Hematopoietic multipotent progenitor cell treated with erythropoietin and hydrocortisone succinate and interleukin-3 and kit ligand, for 8 days (in vitro differentiated cells): ENCODE measurements around the gene C3.

ENCODE experiments used
- DNase-seq: peaks from one replicate; pipeline ENCODE4 v3.0.0-alpha.2; 2015

C3 gene

GRCh38 chr19:6730153-6730804 lies 9.8 kb upstream of the C3 start:
- DNase-seq, result peak; percentile 80

DNA sequence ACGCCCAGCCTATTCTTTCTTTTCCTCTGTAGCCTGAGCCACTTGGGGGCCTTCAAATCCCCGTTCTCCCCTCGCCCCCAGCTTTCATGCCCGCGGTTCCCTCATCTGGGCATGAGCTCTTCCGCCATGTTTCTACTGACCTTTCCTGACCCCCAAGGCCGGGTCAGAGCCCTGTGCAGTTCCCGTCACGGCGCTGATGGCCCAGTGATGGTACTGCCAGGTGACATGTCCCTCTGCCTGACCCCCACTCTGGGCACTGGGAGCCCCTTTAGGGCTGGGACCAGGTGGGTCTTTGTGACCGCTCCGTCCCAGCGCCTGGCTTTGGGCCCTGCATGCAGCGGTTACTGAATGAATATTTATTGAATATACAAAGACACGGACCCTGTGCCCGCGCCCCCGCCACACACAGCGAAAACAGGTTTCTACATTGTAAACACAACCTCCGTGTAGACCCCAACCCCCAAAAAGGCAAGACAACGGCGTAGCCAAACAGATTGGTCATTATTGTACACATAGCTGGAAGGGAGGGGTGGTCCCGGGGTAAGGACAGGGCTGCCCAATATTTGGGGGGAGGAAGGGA lies 9.2 kb upstream of the C3 start:
- no peak for DNase-seq

DNA sequence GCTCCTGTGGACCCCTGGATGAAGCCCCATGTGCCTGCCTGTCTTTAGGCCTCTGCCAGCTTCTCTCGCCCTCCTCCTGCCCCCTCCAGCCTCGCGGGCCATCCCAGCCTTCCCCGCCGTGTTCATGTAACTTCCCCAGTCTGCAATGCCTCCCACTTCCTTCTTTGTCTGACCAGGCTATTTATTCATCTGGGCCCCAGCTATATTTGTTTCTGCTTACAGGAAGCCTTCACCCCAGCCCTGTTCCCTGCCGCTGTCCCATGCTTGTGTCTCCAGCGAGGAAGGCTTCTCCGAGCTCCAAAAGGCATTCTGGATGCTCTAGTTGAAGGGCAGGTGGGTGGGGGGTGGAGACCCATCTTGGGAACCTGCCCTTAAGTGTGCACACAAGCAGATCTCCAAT lies 7.9 kb upstream of the C3 start:
- DNase-seq, result no peak

- DNase-seq, result no peak
These were observed 5.2 kb upstream of the C3 start for GRCh38 chr19:6725513-6726231.

GRCh38 chr19:6724631-6725492 lies 4.4 kb upstream of the C3 start:
- DNase-seq, result no peak

GRCh38 chr19:6723738-6724137 lies 3.3 kb upstream of the C3 start:
- no peak for DNase-seq

- DNase-seq, result no peak
These were observed 2.7 kb upstream of the C3 start for GRCh38 chr19:6723108-6723618.

DNA sequence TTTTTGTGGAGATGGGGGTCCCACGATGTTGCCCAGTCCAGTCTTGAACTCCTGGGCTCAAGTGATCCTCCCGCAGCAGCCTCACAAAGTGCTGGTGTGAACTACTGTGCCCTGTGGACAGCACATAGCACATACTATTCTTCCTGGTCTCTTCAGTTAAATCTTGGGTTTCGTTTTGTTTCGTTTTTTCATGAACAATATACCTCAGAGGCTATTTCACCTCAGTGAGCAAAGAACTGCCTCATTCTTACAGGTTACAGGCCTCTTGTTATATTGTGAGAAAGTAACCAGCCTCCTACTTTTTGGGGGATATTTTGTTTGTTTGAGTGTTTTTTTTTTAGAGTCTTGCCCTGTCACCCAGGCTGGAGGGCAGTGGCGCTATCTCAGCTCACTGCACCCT lies 1.3 kb upstream of the C3 start:
- no peak for DNase-seq

DNA sequence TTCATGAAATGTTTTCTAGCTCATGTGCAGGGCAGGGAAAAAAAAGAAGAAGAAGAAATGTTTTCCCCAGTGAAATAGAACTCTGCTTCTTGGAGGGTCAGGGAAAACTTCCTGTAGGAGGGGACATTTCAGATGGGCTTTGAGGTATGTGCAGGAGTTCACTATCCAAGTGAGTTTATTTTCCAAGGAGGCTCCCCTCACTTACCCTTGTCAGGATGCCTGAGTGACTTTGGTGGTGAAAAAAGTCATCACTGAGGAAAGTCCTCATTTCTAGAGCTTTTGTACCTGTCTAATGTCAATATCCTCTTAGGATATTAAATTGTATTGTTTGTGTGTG lies 656 bp upstream of the C3 start:
- DNase-seq, result no peak

DNA sequence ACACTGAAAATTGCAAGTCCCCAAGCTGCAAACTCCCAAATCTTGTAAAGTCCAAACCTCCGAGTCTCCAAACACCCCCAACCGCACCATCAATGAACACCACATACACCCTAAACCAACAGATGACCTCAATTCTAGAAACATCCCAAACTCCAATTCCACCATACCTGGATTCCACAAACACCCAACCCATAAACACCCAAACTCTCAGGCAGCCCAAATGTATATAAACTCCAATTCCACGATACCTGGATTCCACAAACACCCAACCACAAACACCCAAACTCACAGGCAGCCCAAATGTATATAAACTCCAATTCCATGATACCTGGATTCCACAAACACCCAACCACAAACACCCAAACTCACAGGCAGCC lies 470 bp downstream of the C3 start:
- DNase-seq, result no peak

DNA sequence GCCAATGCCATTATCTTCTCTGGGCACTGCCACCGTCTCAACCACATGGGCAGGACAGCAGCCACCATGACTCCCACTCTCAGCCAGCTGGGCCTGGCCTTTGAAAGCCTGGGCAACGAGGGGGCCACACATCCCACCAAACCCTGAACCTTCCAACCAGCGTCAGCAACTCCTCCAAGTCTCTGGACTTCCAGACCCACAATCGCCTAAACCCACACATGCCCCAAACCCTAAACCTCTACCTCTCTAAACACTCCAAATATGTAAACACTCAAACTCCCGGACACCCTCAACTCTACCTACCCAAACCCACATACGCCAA lies 949 bp downstream of the C3 start:
- no peak for DNase-seq

- peak; percentile 55 for DNase-seq
These were observed 1.5 kb downstream of the C3 start for GRCh38 chr19:6718741-6719539.

- no peak for DNase-seq
These were observed 2.2 kb downstream of the C3 start for GRCh38 chr19:6718111-6718740.

GRCh38 chr19:6717441-6717971 lies 2.9 kb downstream of the C3 start:
- no peak for DNase-seq

- no peak for DNase-seq
These were observed 3.4 kb downstream of the C3 start for GRCh38 chr19:6717036-6717435.

DNA sequence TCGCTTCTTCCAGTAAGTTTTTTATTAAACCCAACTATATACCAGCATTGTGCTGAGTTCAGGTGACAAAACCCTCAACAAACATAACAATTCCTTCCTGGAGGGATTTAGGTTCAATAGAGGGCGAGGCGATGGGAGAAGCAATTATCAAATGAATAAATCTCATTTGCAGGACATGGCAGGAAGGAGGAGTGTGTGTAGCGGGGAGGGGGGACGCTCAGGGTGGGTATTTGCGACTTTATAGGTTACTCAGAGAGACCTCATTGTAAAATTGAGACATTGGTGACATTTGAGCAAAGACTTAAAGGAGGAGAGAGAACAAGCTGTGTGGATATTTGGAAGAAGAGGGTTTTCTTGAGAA lies 3.9 kb downstream of the C3 start:
- DNase-seq, result no peak

GRCh38 chr19:6714749-6715555 lies 5.5 kb downstream of the C3 start:
- no peak for DNase-seq

DNA sequence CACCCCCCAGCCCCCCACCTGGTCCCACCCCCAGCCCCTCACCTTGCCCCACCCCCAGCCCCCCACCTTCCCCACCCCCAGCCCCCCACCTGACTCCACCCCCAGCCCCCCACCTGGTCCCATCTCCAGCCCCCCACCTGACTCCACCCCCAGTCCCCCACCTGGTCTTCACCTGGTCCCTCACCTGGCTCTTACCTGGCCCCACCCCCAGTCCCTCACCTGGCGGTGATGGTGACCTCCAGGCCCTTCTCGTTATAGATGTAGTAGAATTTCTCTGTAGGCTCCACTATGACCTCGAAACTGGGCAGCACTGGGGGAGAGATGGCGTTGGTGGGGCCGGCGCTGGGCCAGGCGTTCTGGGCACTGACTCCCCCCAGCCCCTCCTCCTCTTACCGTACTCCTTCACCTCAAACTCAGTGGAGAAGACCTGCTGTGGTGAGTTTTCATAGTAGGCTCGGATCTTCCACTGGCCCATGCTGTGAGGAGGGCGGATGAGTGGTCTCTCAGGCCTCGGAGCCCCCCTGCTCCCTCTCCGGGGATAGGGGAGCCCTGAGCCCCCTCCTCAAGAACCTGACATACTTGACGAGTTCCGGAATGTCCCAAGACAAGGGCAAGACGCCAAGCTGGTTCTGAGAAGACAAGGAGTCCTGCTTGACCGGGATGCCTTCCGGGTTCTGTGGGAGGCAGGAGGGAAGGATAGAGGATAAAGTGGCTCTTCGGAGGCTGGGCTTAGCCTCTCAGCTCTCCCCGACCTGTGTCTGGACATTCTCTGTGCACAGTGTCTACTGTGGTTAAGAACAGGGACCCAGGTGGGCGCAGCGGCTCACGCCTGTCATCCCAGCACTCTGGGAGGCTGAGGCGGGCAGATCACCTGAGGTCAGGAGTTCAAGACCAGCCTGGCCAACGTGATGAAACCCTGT lies 6.4 kb downstream of the C3 start:
- no peak for DNase-seq

DNA sequence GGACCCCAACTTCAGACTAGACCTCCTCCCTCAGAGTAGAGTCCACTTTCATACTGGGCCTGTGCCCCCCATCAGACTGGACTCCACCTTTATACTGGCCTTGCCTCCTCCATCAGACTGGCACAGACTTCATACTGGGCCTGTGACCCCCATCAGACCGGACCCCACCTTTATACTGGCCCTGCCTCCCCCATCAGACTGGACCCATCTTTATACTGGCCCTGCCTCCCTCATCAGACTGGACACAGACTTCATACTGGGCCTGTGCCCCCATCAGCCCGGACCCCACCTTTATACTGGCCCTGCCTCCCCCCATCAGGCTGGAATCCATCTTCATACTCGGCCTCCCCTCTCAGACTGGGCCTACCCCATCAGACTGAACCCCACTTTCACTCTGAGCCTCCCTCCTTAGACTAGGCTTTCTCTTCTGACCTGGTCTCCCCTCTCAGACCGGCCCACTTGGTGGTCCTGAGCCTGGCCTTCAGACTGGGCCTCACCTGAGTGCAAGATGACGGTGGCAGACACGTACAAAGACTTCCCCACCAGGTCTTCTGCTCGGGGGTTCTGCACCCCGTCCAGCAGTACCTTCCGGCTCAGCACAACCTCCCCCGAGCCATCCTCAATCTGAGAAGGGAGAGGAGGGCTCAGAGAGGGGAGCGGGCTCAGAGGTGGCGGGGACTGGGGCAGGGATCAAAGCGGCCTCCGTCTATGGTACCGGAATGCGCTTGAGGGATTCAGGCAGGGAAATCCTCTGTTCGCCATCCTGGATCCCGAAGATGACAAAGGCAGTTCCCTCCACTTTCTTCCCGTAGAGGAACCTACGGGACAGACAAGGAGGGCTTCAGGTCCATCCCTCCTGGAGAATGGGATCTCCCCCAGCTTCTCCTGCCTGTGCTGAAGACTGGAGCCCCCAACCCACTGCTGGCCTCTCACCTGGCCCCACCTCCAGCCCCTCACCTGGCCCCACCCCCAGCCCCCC lies 7.5 kb downstream of the C3 start:
- no peak for DNase-seq
